ENCODE data around the gene TUBGCP4. TPM values are rescaled to one million over a fixed set of nuclear protein-coding genes. Genes with fewer than 3 reads are reported as not detected.

Gene TUBGCP4
- total RNA-seq, 1 experiment from 2014 or later: 37.6 TPM

DNA sequence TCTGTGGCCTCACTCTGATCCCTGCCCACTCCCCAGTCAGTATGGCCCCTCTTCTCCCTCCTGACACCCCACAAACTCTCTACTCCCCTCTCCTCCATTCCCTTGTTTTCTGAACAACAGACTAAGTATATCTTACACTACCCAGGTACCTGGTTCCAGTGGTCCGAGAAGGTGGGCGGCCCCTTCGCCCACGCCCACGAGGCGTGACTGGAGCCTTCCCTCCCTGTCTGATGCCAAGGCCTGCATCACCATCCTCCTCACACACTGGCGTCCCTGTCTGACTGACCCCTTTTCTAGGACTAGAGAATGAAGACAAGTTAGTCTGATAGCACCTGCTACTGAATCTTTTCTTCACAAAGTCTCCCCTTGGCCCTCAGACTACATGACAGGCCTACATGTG lies 50.0 kb downstream of the TUBGCP4 start:
- intact Hi-C loops (cut with micrococcal nuclease; ENCODE audit: unreplicated experiment): no loop called here
- CTCF ChIA-PET: no interaction called here
- POLR2A ChIA-PET (ENCODE audit: low non-redundant PET): no interaction called here

DNA sequence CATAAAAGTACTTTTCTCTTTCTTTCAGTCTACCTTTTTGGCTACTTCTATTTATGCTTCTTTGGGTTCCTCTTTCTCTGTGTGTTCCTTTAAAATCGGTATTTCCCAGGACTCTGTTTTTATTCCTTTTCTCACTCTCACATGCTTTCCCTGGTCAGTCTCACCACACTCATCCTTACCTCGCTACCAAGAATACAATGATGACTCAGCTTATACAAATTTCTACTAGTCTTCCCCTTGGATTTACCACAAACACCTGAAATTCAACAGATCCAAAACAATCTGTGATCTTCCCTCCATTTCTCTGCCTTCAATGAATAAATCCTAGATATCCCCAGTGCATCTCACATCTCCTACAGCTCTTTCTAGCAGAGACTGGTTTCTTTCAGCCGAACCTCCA lies 52.9 kb downstream of the TUBGCP4 start:
- H3K4me1 ChIP-seq (ENCODE audit: insufficient read depth, low read length, poor library complexity, severe bottlenecking): no peaks in the 10 kb centered on the region
- no peak for DNase-seq (ENCODE audit: low spot score)
- no peak overlapping the region for H3K27ac ChIP-seq (ENCODE audit: low read depth, low read length, poor library complexity, severe bottlenecking)
- no peaks in the 10 kb centered on the region for H3K27me3 ChIP-seq (replicated peaks; ENCODE audit: insufficient read depth, low read depth, low read length, poor library complexity)
- H3K9me3 ChIP-seq (ENCODE audit: low read depth, low read length, poor library complexity, severe bottlenecking): no peaks in the 10 kb centered on the region
- intact Hi-C loops (cut with micrococcal nuclease; ENCODE audit: unreplicated experiment): no loop called here
- TF ChIP-seq, protein P1, sequence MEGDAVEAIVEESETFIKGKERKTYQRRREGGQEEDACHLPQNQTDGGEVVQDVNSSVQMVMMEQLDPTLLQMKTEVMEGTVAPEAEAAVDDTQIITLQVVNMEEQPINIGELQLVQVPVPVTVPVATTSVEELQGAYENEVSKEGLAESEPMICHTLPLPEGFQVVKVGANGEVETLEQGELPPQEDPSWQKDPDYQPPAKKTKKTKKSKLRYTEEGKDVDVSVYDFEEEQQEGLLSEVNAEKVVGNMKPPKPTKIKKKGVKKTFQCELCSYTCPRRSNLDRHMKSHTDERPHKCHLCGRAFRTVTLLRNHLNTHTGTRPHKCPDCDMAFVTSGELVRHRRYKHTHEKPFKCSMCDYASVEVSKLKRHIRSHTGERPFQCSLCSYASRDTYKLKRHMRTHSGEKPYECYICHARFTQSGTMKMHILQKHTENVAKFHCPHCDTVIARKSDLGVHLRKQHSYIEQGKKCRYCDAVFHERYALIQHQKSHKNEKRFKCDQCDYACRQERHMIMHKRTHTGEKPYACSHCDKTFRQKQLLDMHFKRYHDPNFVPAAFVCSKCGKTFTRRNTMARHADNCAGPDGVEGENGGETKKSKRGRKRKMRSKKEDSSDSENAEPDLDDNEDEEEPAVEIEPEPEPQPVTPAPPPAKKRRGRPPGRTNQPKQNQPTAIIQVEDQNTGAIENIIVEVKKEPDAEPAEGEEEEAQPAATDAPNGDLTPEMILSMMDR (conservative IDR thresholded peaks at IDR 0.05; ENCODE audit: low read depth, low read length): no peak
- no peak for TF ChIP-seq EZH2 (IDR thresholded peaks at IDR 0.05; ENCODE audit: borderline replicate concordance, low read depth, low read length, poor library complexity, severe bottlenecking)
- H3K36me3 ChIP-seq (ENCODE audit: insufficient read depth, low read length, poor library complexity, severe bottlenecking): peaks cover 64% of the 10 kb centered on the region
- H3K4me3 ChIP-seq (ENCODE audit: low read depth, low read length, poor library complexity, severe bottlenecking): no peak overlapping the region
- BruUV-seq (replicated peaks): no TSS peak
- ChIA-PET CTCF (no interaction called here), POLR2A (ENCODE audit: low non-redundant PET) (no interaction called here)

More for the DNA sequence above, 50.0 kb downstream of the TUBGCP4 start:
- no peak for TF ChIP-seq EZH2 (IDR thresholded peaks at IDR 0.05; ENCODE audit: borderline replicate concordance, low read depth, low read length, poor library complexity, severe bottlenecking)
- TF ChIP-seq, protein P1 (conservative IDR thresholded peaks at IDR 0.05; ENCODE audit: low read depth, low read length): no peak
- H3K4me1 ChIP-seq (ENCODE audit: insufficient read depth, low read length, poor library complexity, severe bottlenecking): no peaks in the 10 kb centered on the region
- H3K27me3 ChIP-seq (replicated peaks; ENCODE audit: insufficient read depth, low read depth, low read length, poor library complexity): no peaks in the 10 kb centered on the region
- H3K36me3 ChIP-seq (ENCODE audit: insufficient read depth, low read length, poor library complexity, severe bottlenecking): peaks cover 51% of the 10 kb centered on the region
- H3K4me3 ChIP-seq (ENCODE audit: low read depth, low read length, poor library complexity, severe bottlenecking): no peak overlapping the region
- BruUV-seq (replicated peaks): no TSS peak
- DNase-seq (ENCODE audit: low spot score): no peak
- H3K27ac ChIP-seq (ENCODE audit: low read depth, low read length, poor library complexity, severe bottlenecking): no peak overlapping the region
- H3K9me3 ChIP-seq (ENCODE audit: low read depth, low read length, poor library complexity, severe bottlenecking): no peaks in the 10 kb centered on the region

DNA sequence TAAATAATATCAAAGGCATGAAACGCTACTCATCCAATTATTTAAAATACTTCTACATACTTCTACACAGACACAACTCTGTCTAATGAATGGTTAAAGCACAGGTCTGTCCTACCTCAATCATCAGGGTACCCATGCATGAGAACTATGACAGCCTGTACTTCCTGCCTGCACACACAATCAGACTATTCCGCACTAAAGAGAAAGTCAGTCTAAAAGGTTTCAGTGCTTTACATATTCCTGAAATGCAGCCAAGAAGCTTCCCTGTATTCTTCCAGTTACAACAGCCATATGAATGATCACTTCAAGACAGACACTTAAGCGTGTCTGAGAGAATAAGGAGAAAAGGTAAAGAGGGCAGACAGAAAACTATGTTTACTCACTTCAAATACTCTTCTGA lies 58.8 kb downstream of the TUBGCP4 start:
- H3K4me1 ChIP-seq (ENCODE audit: insufficient read depth, low read length, poor library complexity, severe bottlenecking): no peaks in the 10 kb centered on the region
- H3K4me3 ChIP-seq (ENCODE audit: low read depth, low read length, poor library complexity, severe bottlenecking): no peak overlapping the region
- POLR2A ChIA-PET (ENCODE audit: low non-redundant PET): no interaction called here
- no peaks in the 10 kb centered on the region for H3K27me3 ChIP-seq (replicated peaks; ENCODE audit: insufficient read depth, low read depth, low read length, poor library complexity)
- DNase-seq (ENCODE audit: low spot score): no peak
- TF ChIP-seq, protein P1 (conservative IDR thresholded peaks at IDR 0.05; ENCODE audit: low read depth, low read length): no peak
- TF ChIP-seq EZH2 (IDR thresholded peaks at IDR 0.05; ENCODE audit: borderline replicate concordance, low read depth, low read length, poor library complexity, severe bottlenecking): no peak
- BruUV-seq (replicated peaks): no TSS peak
- peaks cover 48% of the 10 kb centered on the region for H3K36me3 ChIP-seq (ENCODE audit: insufficient read depth, low read length, poor library complexity, severe bottlenecking)
- intact Hi-C loops (cut with micrococcal nuclease; ENCODE audit: unreplicated experiment): no loop called here
- no peaks in the 10 kb centered on the region for H3K9me3 ChIP-seq (ENCODE audit: low read depth, low read length, poor library complexity, severe bottlenecking)
- CTCF ChIA-PET: no interaction called here
- no peak overlapping the region for H3K27ac ChIP-seq (ENCODE audit: low read depth, low read length, poor library complexity, severe bottlenecking)

Data from A673 (cell line).